ENCODE measurements around the gene QRICH2.

DNA sequence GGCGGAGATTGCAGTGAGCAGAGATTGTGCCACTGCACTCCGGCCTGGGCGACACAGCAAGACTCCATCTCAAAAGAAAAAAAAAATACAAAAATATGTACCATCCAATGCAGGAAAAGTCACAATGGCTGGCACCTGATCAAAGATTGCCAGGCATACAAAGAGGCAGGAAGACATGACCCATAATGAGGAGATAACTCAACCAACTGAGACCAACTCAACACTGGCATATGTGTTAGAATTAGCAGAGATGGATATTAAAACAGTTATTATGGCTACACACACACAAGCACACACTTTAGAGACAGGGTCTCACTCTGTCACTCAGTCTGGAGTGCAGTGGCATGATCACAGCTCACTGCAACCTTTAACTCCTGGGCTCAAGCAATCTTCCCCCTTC is 10.6 kb downstream of the QRICH2 start:
- no peak for TF ChIP-seq CTCF (conservative IDR thresholded peaks at IDR 0.05 in 1 of 2, IDR thresholded peaks at IDR 0.05 in 1 of 2; ENCODE audit: extremely low read depth in 1 of 2, insufficient read depth in 1 of 2, low read depth in 1 of 2, low read length in 2 of 2)
- TF ChIP-seq EZH2 (IDR thresholded peaks at IDR 0.05; ENCODE audit: borderline replicate concordance, low read length), result no peak

All from mammary epithelial cell (primary cell).